OCI-LY3 (cell line): ENCODE measurements around the gene TIGIT.
"Not testable (repeated sequence)": the region's sequence is repeated elsewhere in the genome, so short reads cannot be mapped to it uniquely, and the experiment has no call there.

Source experiments
- H2AFZ ChIP-seq: fragments of 200-600, 300-600 bp; shearing (Covaris generic); 2 replicates; pipeline ENCODE4 v1.6.0; 2014; ENCODE audit warnings: antibody characterized with exemption, low read depth, low read length
- H3K27ac ChIP-seq: fragments of 200-600, 300-600 bp; sonication (generic); 2 replicates; pipeline ENCODE4 v1.5.1; 2014; ENCODE audit warnings: mild to moderate bottlenecking, low read length, moderate library complexity, mixed read lengths
- H3K27me3 ChIP-seq: fragments of 200-600, 300-600 bp; sonication (generic); 2 replicates; pipeline ENCODE4 v1.6.1; 2014; ENCODE audit warnings: low read depth, low read length, mixed read lengths
- H3K36me3 ChIP-seq: fragments of 200-600, 300-600 bp; sonication (generic); replicated peaks from 2 replicates; pipeline ENCODE3; 2014; ENCODE audit warnings: low read depth, low read length, mixed read lengths
- H3K4me1 ChIP-seq: fragments of 300-600, 200-600 bp; sonication (generic); 2 replicates; pipeline ENCODE4 v1.6.1; 2014; ENCODE audit warnings: low read length, mixed read lengths
- H3K4me2 ChIP-seq: fragments of 200-600, 300-600 bp; sonication (generic); 2 replicates; pipeline ENCODE4 v1.6.1; 2014; ENCODE audit warnings: low read length, mixed read lengths
- H3K4me3 ChIP-seq: fragments of 300-600, 200-600 bp; sonication (generic); 2 replicates; pipeline ENCODE4 v1.5.1; 2014; ENCODE audit warnings: antibody characterized with exemption, mild to moderate bottlenecking, low read length, moderate library complexity
- H3K79me2 ChIP-seq: fragments of 300-600, 200-600 bp; shearing (Covaris generic); 2 replicates; pipeline ENCODE4 v1.6.1; 2014; ENCODE audit warnings: mild to moderate bottlenecking, low read length, mixed read lengths
- H3K9ac ChIP-seq: fragments of 300-600, 200-600 bp; shearing (Covaris generic); 2 replicates; pipeline ENCODE4 v1.6.0; 2014; ENCODE audit warnings: mild to moderate bottlenecking, low read length, moderate library complexity
- H3K9me3 ChIP-seq: fragments of 200-600, 300-600 bp; shearing (Covaris generic); 2 replicates; pipeline ENCODE4 v1.6.1; 2014; ENCODE audit warnings: low read length, mixed read lengths; ENCODE audit not compliant: insufficient read depth
- H4K20me1 ChIP-seq: fragments of 200-600, 300-600 bp; sonication (generic); 2 replicates; pipeline ENCODE4 v1.6.1; 2016; ENCODE audit warnings: low read length, mixed read lengths; ENCODE audit not compliant: insufficient read depth
- EZH2phosphoT487 ChIP-seq: fragments of 200-600 bp; shearing (Covaris generic); IDR thresholded peaks from 2 replicates; pipeline ENCODE4 v1.6.1; 2018; ENCODE audit warnings: antibody characterized with exemption, mixed run types, low read depth
- TF ChIP-seq, protein P1 (sequence below): fragments of 200-600, 300-600 bp; sonication (generic); IDR thresholded peaks from 2 replicates; pipeline ENCODE4 v1.5.1; 2014; ENCODE audit warnings: antibody characterized with exemption, low read length, low read depth

Gene TIGIT

DNA sequence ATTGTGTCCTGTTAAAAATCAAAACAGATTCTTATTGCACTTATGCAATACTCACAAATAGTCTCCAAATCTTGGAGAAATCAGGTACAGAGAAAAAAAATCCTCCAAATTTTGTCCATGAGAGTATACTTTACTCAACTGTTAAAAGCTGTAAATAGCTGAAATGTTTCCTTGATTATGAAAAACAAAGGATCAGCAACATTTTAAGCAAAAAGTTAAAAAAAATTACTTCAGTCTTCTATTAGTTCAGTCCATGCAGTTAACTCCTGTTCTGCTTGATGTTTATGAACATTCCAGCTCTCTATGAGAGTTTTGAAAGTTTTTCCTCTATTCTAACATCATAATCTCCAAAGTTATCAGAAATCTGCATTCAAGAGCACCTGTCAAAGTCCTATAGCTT lies 33.7 kb upstream of the TIGIT start:
- H3K4me3 ChIP-seq = no peak overlapping the region

DNA sequence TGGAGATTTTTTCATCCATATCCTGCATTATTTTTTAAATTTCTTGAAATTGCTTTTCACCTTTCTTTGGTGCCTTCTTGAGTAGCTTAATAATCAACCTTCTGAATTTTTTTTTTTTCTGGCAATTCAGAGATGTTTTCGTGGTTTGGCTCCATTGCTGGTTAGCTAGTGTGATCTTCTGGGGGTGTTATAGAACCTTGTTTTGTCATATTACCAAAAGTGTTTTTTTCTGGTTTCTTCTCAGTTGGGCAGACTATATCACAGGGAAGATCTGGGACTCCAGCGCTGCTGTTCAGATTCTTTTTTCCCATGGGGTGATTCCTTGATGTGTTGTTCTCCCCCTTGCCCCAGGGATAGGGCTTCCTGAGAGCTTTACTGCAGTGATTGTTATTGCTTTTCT lies 23.8 kb upstream of the TIGIT start:
- Histone ChIP-seq H3K9me3 (peaks cover 8% of the 10 kb centered on the region; the same call in 1 of the 2 replicates), H2AFZ (no peak overlapping the region), H3K79me2 (no peaks in the 10 kb centered on the region), H3K4me2 (no peak overlapping the region), H3K36me3 (peaks cover under 1% of the 10 kb centered on the region), H3K9ac (no peak overlapping the region), H3K4me1 (peaks cover 3% of the 10 kb centered on the region; the same call in 1 of the 2 replicates), H3K27me3 (no peaks in the 10 kb centered on the region), H3K27ac (no peak overlapping the region), H3K4me3 (no peak overlapping the region), H4K20me1 (no peaks in the 10 kb centered on the region)
- TF ChIP-seq, protein P1, sequence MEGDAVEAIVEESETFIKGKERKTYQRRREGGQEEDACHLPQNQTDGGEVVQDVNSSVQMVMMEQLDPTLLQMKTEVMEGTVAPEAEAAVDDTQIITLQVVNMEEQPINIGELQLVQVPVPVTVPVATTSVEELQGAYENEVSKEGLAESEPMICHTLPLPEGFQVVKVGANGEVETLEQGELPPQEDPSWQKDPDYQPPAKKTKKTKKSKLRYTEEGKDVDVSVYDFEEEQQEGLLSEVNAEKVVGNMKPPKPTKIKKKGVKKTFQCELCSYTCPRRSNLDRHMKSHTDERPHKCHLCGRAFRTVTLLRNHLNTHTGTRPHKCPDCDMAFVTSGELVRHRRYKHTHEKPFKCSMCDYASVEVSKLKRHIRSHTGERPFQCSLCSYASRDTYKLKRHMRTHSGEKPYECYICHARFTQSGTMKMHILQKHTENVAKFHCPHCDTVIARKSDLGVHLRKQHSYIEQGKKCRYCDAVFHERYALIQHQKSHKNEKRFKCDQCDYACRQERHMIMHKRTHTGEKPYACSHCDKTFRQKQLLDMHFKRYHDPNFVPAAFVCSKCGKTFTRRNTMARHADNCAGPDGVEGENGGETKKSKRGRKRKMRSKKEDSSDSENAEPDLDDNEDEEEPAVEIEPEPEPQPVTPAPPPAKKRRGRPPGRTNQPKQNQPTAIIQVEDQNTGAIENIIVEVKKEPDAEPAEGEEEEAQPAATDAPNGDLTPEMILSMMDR = no peak
- TF ChIP-seq EZH2phosphoT487 = no peak

More for the DNA sequence above, 33.7 kb upstream of the TIGIT start:
- Histone ChIP-seq H3K9me3 (peaks cover 7% of the 10 kb centered on the region; the same call in 1 of the 2 replicates), H3K36me3 (peaks cover 2% of the 10 kb centered on the region), H3K79me2 (no peaks in the 10 kb centered on the region), H3K4me2 (no peak overlapping the region), H3K27ac (no peak overlapping the region), H3K9ac (no peak overlapping the region), H3K27me3 (no peaks in the 10 kb centered on the region), H3K4me1 (no peaks in the 10 kb centered on the region), H4K20me1 (no peaks in the 10 kb centered on the region), H2AFZ (no peak overlapping the region)
- TF ChIP-seq, protein P1 = no peak
- no peak for TF ChIP-seq EZH2phosphoT487

DNA sequence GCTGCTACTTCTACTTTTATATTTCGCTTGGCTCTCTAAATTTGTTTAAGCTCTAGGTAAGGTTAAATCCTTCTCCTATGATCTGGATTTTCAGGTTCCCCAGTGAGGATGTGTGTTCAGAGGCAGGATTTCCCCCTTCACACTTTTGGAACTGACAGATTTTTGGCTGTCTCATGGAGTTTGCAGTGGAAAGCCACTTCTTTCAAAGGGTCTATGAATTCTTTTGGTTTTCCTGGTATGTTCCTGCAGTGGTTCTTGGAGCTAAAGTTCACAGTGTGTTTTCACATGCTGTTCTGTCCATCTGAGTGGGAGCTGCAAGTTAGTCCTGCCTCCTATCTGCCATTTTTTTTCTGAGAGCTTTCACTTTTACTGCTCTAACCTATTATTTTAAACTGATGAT lies 21.6 kb upstream of the TIGIT start:
- H3K4me2 ChIP-seq = no peak overlapping the region
- H2AFZ ChIP-seq = no peak overlapping the region
- H3K36me3 ChIP-seq = peaks cover 9% of the 10 kb centered on the region
- H3K4me1 ChIP-seq = peaks cover 4% of the 10 kb centered on the region; the same call in 1 of the 2 replicates
- H3K79me2 ChIP-seq = no peaks in the 10 kb centered on the region
- H3K9ac ChIP-seq = no peak overlapping the region
- H3K27me3 ChIP-seq = no peaks in the 10 kb centered on the region
- no peak for TF ChIP-seq EZH2phosphoT487
- TF ChIP-seq, protein P1 = no peak
- H4K20me1 ChIP-seq = no peaks in the 10 kb centered on the region
- no peak overlapping the region for H3K4me3 ChIP-seq
- H3K27ac ChIP-seq = no peak overlapping the region
- peaks cover 8% of the 10 kb centered on the region; the same call in 1 of the 2 replicates for H3K9me3 ChIP-seq

DNA sequence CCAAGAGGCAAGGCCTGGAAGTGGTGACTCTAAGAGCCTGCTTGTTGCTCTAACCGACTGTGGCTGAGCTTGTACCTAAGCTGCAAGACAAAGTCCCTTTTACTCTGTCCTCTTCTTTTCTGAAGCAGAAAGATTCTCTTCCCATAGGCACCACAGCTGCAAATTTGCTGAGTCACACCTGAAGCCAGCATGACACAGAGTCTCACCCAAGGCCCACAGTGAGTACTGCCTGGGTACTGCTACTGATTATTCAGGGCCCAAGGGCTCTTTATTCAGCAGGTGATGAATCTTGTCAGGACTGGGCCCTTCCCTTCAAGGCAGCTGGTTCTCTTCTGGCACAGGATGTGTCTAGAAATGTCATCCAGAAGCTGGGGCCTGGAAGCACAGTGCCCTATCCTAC lies 18.9 kb upstream of the TIGIT start:
- no peak for TF ChIP-seq EZH2phosphoT487
- TF ChIP-seq, protein P1 = no peak
- Histone ChIP-seq H4K20me1 (no peaks in the 10 kb centered on the region), H2AFZ (no peak overlapping the region), H3K4me3 (no peak overlapping the region), H3K9me3 (peaks cover 4% of the 10 kb centered on the region; the same call in 1 of the 2 replicates), H3K27ac (no peak overlapping the region), H3K4me2 (no peak overlapping the region), H3K79me2 (no peaks in the 10 kb centered on the region), H3K4me1 (peaks cover 4% of the 10 kb centered on the region; the same call in 1 of the 2 replicates), H3K9ac (no peak overlapping the region), H3K36me3 (peaks cover 9% of the 10 kb centered on the region), H3K27me3 (no peaks in the 10 kb centered on the region)

DNA sequence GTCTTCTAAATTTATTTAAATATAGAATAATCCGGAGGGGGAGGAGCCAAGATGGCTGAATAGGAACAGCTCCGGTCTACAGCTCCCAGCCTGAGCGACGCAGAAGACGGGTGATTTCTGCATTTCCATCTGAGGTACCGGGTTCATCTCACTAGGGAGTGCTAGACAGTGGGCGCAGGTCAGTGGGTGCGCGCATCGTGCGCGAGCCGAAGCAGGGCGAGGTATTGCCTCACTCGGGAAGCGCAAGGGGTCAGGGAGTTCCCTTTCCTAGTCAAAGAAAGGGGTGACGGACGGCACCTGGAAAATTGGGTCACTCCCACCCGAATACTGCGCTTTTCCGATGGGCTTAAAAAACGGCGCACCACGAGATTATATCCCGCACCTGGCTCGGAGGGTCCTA lies 17.0 kb upstream of the TIGIT start:
- H3K9me3 ChIP-seq, H3K4me3 ChIP-seq, H3K27ac ChIP-seq, H3K4me2 ChIP-seq, H3K36me3 ChIP-seq, H2AFZ ChIP-seq, H3K4me1 ChIP-seq, H3K27me3 ChIP-seq, H4K20me1 ChIP-seq, H3K9ac ChIP-seq, H3K79me2 ChIP-seq: not testable (repeated sequence)
